ENCODE results near the gene TRPM5. TPM values are rescaled to one million over a fixed set of nuclear protein-coding genes. Genes with fewer than 3 reads are reported as not detected.

Gene TRPM5
- total and polyA plus RNA-seq, 2 of the 4 experiments (the other 2 are of a cell fraction): not detected

GRCh38 chr11:2395211-2395730 is 49.0 kb downstream of the TRPM5 start:
- Histone ChIP-seq H3K27me3 (ENCODE audit: control insufficient read depth, insufficient read depth, low read length) (no peaks in the 10 kb centered on the region), H3K36me3 (ENCODE audit: control insufficient read depth, insufficient read depth, low read length) (peaks cover 54% of the 10 kb centered on the region), H3K4me3 (ENCODE audit: insufficient read depth, low read depth, low read length) (no peak overlapping the region), H3K79me1 (ENCODE audit: low read depth in 1 of 2, low read length in 2 of 2) (peaks cover 15 to 31% of the 10 kb centered on the region in 2 experiments), H4K8ac (ENCODE audit: low read depth in 2 of 2, low read length in 2 of 2) (no peak overlapping the region), H3K56ac (ENCODE audit: extremely low read depth, insufficient read depth, low read length) (no peak overlapping the region), H3K23ac (ENCODE audit: low read depth, low read length) (no peak overlapping the region), H3K14ac (replicated peaks; ENCODE audit: low read depth, low read length) (no peak overlapping the region), H3K9me3 (ENCODE audit: control insufficient read depth, insufficient read depth, low read length) (no peaks in the 10 kb centered on the region), H3K9ac (ENCODE audit: low read depth, low read length) (no peak overlapping the region), H2BK15ac (ENCODE audit: low read depth, low read length) (no peak overlapping the region), H2BK120ac (ENCODE audit: low read depth, low read length) (no peak overlapping the region), H4K5ac (ENCODE audit: low read depth, low read length) (no peak overlapping the region), H3K27ac (ENCODE audit: insufficient read depth, low read length) (no peak overlapping the region), H4K20me1 (ENCODE audit: insufficient read depth, low read length) (peaks cover 20% of the 10 kb centered on the region), H2AFZ (replicated peaks; ENCODE audit: low read length, poor library complexity) (no peak overlapping the region), H3K4me1 (ENCODE audit: control insufficient read depth, insufficient read depth, low read length) (peaks cover 15% of the 10 kb centered on the region), H3K9me1 (ENCODE audit: insufficient read depth, low read length) (peaks cover 2% of the 10 kb centered on the region; the same call in 1 of the 2 replicates), H2BK20ac (ENCODE audit: low read depth, low read length) (no peak overlapping the region), H3K4me2 (ENCODE audit: low read depth, low read length) (no peak overlapping the region), H2BK5ac (ENCODE audit: low read depth, low read length, poor library complexity, severe bottlenecking) (no peak overlapping the region), H3K4ac (ENCODE audit: low read depth, low read length) (no peak overlapping the region), H3K18ac (ENCODE audit: low read depth, low read length) (no peak overlapping the region), H2AK9ac (replicated peaks; ENCODE audit: low read depth, low read length, poor library complexity) (no peak overlapping the region), H2AK5ac (ENCODE audit: low read depth, low read length) (no peak overlapping the region), H4K91ac (ENCODE audit: insufficient read depth, low read depth, low read length) (no peak overlapping the region)
- dilution Hi-C loops (cut with HindIII; ENCODE audit: low sequenced_read_pairs, unreplicated experiment): no loop called here
- intact Hi-C loops (cut with micrococcal nuclease): no loop called here
- BruUV-seq (replicated peaks): no TSS peak
- in situ Hi-C loops (cut with MboI; ENCODE audit: low sequenced_read_pairs): no loop called here
- TF ChIP-seq RFX5 (IDR thresholded peaks at IDR 0.05; ENCODE audit: low read depth, low read length) (no peak), FOS (IDR thresholded peaks at IDR 0.05; ENCODE audit: low read depth, low read length) (no peak), MAZ (IDR thresholded peaks at IDR 0.05; ENCODE audit: borderline replicate concordance, low read depth, low read length) (no peak), ELK1 (IDR thresholded peaks at IDR 0.05; ENCODE audit: borderline replicate concordance, low read depth, low read length) (no peak), MXI1 (IDR thresholded peaks at IDR 0.05; ENCODE audit: borderline replicate concordance, low read depth, low read length) (no peak), CHD1 (IDR thresholded peaks at IDR 0.05; ENCODE audit: low read depth, low read length) (no peak), SMC3 (IDR thresholded peaks at IDR 0.05; ENCODE audit: low read depth, low read length) (no peak), BHLHE40 (IDR thresholded peaks at IDR 0.05; ENCODE audit: low read depth, low read length) (no peak), RAD21 (IDR thresholded peaks at IDR 0.05; ENCODE audit: low read length) (no peak), MAFK (IDR thresholded peaks at IDR 0.05; ENCODE audit: low read depth, low read length) (no peak), RCOR1 (IDR thresholded peaks at IDR 0.05; ENCODE audit: insufficient replicate concordance, low read length) (no peak), POLR2A (IDR thresholded peaks at IDR 0.05; ENCODE audit: low read depth, low read length) (no peak), NFE2L2 (IDR thresholded peaks at IDR 0.05; ENCODE audit: low read depth, low read length) (no peak), CTCF (conservative IDR thresholded peaks at IDR 0.05; ENCODE audit: low read depth, low read length) (no peak), CEBPB (IDR thresholded peaks at IDR 0.05; ENCODE audit: low read depth, low read length) (no peak)
- TF ChIP-seq, protein P1, sequence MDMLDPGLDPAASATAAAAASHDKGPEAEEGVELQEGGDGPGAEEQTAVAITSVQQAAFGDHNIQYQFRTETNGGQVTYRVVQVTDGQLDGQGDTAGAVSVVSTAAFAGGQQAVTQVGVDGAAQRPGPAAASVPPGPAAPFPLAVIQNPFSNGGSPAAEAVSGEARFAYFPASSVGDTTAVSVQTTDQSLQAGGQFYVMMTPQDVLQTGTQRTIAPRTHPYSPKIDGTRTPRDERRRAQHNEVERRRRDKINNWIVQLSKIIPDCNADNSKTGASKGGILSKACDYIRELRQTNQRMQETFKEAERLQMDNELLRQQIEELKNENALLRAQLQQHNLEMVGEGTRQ (IDR thresholded peaks at IDR 0.05; ENCODE audit: low read depth, low read length): no peak
- DNase-seq: no peak
- WGBS, 2 experiments (ENCODE audit: extremely low coverage in 2 of 2, insufficient read length in 1 of 2): 97% methylated on average over 10 of the region's 26 CpGs; no CpG with 5 or more reads in 1 of the 2 experiments
- ChIA-PET CTCF (no interaction called here), POLR2A (ENCODE audit: unreplicated experiment) (no interaction called here)
- ATAC-seq (ENCODE audit: low read depth): no peak
